HCT116 (cell line): Measurements from ENCODE around the gene MPP4.

Experiments used
- ELF1 ChIP-seq: IDR thresholded peaks from 2 replicates; pipeline ENCODE4 v1.6.1; 2012; ENCODE audit warnings: low read depth, borderline replicate concordance
- FOSL1 ChIP-seq: IDR thresholded peaks from 2 replicates; pipeline ENCODE4 v1.6.1; 2012; ENCODE audit warnings: low read depth
- JUND ChIP-seq: IDR thresholded peaks from 2 replicates; pipeline ENCODE4 v1.6.1; 2012
- POLR2A ChIP-seq: IDR thresholded peaks from 2 replicates; pipeline ENCODE4 v1.7.0; 2011; ENCODE audit warnings: borderline replicate concordance; ENCODE audit not compliant: insufficient read depth, insufficient read length; ENCODE audit errors: extremely low read depth
- POLR2AphosphoS5 ChIP-seq: IDR thresholded peaks from 2 replicates; pipeline ENCODE4 v1.6.1; 2011; ENCODE audit warnings: mild to moderate bottlenecking, low read depth, low read length, moderate library complexity
- SIN3A ChIP-seq: IDR thresholded peaks from 2 replicates; pipeline ENCODE4 v1.6.1; 2012; ENCODE audit warnings: low read depth
- ZNF274 ChIP-seq: fragments of 200-500 bp; sonication (Bioruptor generic); IDR thresholded peaks from 2 replicates; pipeline ENCODE4 v1.6.1; 2014; ENCODE audit warnings: mild to moderate bottlenecking, low read depth, low read length, inconsistent platforms
- TF ChIP-seq, protein P1 (sequence below), 3 experiments: fragments of 200-600 bp in 1 of 3; sonication (generic) in 1 of 3; IDR thresholded peaks in 2 of 3; conservative IDR thresholded peaks in 1 of 3; 2 replicates each; pipeline ENCODE4 v1.5.1; 2012 to 2017; ENCODE audit warnings: low read depth in 2 of 3, low read length in 2 of 3, antibody characterized with exemption in 1 of 3, borderline replicate concordance in 1 of 3, control low read depth in 1 of 3, mild to moderate bottlenecking in 1 of 3, mixed read lengths in 1 of 3, mixed run types in 1 of 3, moderate library complexity in 1 of 3; ENCODE audit not compliant: insufficient read depth in 1 of 3
- TF ChIP-seq, protein P2 (sequence below): IDR thresholded peaks from 2 replicates; pipeline ENCODE4 v1.6.1; 2012; ENCODE audit warnings: low read depth

DNA sequence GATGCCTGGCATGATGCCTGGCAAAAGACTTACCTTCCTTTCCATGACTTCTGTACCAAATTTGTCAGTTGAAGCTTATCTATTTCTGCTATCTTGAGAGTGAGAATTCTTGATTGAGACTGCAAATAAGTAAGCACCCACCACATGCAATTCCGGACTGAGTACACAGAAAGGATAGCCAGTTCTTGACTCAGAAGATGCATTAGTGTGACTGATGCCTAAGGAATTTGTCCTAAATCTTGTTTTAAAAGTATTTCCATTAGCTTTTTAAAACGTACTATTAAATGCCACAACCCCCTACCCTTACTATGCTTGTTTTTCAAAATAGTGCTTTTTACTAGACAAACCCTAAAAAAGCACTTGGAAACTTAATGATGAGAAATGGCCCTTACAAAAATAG, 545 bp downstream of the MPP4 start:
- TF ChIP-seq, protein P1, sequence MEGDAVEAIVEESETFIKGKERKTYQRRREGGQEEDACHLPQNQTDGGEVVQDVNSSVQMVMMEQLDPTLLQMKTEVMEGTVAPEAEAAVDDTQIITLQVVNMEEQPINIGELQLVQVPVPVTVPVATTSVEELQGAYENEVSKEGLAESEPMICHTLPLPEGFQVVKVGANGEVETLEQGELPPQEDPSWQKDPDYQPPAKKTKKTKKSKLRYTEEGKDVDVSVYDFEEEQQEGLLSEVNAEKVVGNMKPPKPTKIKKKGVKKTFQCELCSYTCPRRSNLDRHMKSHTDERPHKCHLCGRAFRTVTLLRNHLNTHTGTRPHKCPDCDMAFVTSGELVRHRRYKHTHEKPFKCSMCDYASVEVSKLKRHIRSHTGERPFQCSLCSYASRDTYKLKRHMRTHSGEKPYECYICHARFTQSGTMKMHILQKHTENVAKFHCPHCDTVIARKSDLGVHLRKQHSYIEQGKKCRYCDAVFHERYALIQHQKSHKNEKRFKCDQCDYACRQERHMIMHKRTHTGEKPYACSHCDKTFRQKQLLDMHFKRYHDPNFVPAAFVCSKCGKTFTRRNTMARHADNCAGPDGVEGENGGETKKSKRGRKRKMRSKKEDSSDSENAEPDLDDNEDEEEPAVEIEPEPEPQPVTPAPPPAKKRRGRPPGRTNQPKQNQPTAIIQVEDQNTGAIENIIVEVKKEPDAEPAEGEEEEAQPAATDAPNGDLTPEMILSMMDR (IDR thresholded peaks at IDR 0.05 in 2 of 3, conservative IDR thresholded peaks at IDR 0.05 in 1 of 3; ENCODE audit: borderline replicate concordance in 1 of 3, insufficient read depth in 1 of 3, low read depth in 2 of 3, low read length in 2 of 3): no peak
- no peak for TF ChIP-seq ELF1
- TF ChIP-seq SIN3A: no peak
- no peak for TF ChIP-seq POLR2A
- TF ChIP-seq, protein P2, sequence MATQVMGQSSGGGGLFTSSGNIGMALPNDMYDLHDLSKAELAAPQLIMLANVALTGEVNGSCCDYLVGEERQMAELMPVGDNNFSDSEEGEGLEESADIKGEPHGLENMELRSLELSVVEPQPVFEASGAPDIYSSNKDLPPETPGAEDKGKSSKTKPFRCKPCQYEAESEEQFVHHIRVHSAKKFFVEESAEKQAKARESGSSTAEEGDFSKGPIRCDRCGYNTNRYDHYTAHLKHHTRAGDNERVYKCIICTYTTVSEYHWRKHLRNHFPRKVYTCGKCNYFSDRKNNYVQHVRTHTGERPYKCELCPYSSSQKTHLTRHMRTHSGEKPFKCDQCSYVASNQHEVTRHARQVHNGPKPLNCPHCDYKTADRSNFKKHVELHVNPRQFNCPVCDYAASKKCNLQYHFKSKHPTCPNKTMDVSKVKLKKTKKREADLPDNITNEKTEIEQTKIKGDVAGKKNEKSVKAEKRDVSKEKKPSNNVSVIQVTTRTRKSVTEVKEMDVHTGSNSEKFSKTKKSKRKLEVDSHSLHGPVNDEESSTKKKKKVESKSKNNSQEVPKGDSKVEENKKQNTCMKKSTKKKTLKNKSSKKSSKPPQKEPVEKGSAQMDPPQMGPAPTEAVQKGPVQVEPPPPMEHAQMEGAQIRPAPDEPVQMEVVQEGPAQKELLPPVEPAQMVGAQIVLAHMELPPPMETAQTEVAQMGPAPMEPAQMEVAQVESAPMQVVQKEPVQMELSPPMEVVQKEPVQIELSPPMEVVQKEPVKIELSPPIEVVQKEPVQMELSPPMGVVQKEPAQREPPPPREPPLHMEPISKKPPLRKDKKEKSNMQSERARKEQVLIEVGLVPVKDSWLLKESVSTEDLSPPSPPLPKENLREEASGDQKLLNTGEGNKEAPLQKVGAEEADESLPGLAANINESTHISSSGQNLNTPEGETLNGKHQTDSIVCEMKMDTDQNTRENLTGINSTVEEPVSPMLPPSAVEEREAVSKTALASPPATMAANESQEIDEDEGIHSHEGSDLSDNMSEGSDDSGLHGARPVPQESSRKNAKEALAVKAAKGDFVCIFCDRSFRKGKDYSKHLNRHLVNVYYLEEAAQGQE: no peak
- TF ChIP-seq ZNF274: no peak
- no peak for TF ChIP-seq POLR2AphosphoS5
- TF ChIP-seq FOSL1: no peak
- TF ChIP-seq JUND: no peak
